Measurements from ENCODE around the gene ILDR2.

ILDR2 gene

DNA sequence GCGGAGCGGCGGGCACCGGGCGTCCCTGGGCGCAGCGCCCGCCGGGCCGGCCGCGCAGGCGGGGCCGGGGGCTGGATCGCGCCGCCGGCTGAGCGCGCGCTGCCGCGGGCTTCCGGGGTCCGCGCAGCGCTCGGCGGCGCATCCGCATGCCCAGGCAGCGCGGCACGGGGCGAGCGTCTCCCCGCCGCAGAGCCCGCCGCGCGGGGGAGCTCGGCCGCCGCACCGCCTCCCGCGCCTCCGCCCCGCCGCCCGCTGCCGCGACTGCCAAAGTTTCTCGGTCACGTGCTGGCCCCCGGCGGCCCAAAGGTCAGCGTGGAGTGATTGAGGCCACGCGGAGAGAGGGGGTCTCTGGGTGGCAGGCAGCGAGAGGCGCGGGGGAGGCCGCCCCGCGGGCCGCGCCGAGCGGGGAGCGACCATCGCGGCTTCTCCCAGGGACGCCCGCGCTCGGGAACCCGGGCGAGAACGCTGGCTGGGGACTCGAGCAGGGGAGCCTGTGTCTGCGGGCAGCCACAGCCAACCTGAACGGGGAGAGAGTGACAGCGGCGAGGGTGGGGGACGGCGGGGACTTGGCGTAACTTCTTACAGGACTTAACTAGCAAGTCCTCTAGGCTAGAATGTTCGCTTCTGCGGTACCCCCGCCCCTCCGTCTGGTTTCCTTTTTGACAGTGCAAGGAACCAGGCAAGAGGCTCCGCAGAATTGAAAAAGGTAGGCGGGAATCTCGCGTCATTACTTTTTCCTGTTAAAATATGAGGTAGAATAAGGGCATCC is at the start of gene ILDR2:
ILDR2 (minus strand) TSS at position 180 of the 769 bp plus-strand sequence. CDS start 272 bp downstream, outside the sequence.
- peak; percentile 68 for DNase-seq

- no peak for DNase-seq
Observed at GRCh38 chr1:167022384-167022783, 47.0 kb upstream of the ILDR2 start.

- no peak for DNase-seq
Observed at GRCh38 chr1:167016100-167016750, 40.9 kb upstream of the ILDR2 start.

- DNase-seq = no peak
Observed at GRCh38 chr1:167013108-167013929, 38.0 kb upstream of the ILDR2 start.

- DNase-seq = no peak
Observed at GRCh38 chr1:167012570-167012969, 37.2 kb upstream of the ILDR2 start.

DNA sequence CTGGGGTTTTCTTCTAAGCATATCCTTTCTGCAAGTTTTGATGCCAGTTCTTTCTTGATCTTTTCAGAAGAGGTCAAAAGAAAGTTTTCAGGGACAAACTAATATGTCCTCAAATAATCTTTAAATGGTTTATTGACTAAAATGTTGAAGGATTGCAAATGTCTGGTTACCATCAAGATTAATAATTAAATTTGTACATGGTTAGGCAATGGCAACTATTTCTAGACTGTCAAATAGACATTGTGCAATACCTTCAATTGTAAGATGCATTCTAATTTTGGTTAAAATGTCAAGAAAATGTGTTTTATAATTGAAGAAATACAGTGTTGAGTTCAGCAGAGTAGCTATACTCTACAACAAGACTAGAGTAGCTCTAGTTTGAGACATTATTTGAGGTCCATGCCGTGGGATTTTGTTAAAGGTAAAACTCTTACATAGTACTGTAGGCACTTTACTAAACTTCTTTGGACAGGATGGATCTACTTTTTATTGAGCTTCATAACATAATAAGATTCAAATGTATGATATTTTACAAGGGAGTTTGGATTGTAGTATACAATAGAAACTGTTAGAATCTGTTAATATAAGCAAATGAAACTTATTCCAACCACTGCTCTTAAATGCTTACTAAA is 36.3 kb upstream of the ILDR2 start:
- no peak for DNase-seq

GRCh38 chr1:167003711-167004110 is 28.4 kb upstream of the ILDR2 start:
- no peak for DNase-seq

GRCh38 chr1:167002354-167002753 is 27.0 kb upstream of the ILDR2 start:
- DNase-seq = no peak

DNA sequence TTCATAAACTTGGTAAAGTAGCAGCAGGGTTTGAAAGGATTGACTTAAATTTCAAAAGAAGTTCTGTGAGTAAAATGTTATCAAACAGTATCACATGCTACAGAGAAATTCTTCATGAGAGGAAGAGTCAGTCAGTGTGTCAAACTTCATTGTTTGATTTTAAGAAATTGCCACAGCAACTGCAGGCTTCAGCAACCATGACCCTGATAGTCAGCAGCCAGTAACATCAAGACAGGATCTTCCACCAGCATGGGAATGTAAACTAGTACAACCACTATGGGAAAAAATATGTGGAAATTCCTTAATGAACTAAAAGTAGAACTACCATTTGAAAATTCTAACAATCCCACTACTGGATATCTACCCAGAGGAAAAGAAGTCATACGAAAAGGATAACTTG is 25.2 kb upstream of the ILDR2 start:
- no peak for DNase-seq

GRCh38 chr1:166999500-167000055 is 24.2 kb upstream of the ILDR2 start:
- DNase-seq = no peak

DNA sequence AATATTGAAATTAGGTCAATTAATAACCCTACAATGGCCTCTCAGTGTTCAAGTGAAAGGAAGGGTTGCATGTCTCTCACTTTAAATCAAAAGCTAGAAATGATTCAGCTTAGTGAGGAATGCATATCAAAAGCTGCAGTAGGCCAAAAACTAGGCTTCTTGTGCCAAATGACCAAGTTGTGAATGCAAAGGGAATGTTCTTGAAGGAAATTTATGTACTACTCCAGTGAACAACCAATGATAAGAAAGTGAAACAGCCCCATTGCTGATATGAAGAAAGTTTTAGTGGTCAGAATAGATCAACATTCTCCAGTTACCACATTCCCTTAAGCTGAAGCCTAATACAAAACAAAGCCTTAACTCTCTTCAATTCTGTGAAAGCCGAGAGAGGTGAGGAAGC is 23.7 kb upstream of the ILDR2 start:
- DNase-seq = no peak

- DNase-seq = no peak
Observed at GRCh38 chr1:166988974-166989515, 13.7 kb upstream of the ILDR2 start, which contains the start of gene MAEL. TSS of gene MAEL (plus strand) at chr1:166989280. CDS start at chr1:166989353, 73 bp downstream.

GRCh38 chr1:166981589-166981988 is 6.2 kb upstream of the ILDR2 start:
- no peak for DNase-seq

DNA sequence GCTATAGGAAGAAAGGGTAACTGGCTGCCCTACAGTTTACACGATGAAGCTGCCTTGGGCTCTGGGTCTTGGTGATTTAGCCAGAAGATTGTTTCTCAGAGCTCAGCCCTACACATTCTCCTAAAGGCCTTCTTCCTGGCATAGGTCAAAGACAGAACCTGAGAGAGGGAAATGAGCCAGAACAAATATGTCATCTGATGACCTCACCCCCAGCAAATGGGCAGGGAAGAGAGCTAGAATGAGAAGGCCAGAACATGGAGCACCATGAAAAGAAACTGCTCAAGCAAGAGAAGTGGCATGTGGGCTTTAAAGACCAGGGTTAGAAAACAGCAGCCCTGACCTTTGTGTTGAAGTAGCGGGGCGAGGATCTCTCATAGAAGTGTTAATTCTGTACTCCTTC is 5.5 kb upstream of the ILDR2 start:
- DNase-seq = no peak

GRCh38 chr1:166980383-166980782 is 5.0 kb upstream of the ILDR2 start:
- no peak for DNase-seq

DNA sequence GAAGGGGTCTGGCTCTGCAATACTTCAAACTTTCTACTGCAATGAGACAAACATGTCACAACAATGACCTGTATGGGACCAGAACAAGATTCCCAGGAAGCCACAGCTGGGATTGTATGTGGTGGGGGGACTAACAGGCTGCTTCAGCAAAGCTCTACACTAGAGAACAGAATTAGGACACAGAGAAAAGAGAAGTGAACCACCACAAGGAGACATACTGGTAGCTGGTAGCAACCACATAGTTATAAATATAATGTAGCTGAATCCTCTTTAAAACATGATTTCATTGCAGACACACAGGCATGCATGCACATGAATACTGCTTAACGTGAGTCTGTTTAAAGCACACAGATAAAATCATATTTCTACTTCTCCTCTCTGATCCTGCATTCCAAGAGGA is 3.5 kb upstream of the ILDR2 start:
- no peak for DNase-seq

GRCh38 chr1:166977951-166978350 is 2.6 kb upstream of the ILDR2 start:
- DNase-seq = no peak

DNA sequence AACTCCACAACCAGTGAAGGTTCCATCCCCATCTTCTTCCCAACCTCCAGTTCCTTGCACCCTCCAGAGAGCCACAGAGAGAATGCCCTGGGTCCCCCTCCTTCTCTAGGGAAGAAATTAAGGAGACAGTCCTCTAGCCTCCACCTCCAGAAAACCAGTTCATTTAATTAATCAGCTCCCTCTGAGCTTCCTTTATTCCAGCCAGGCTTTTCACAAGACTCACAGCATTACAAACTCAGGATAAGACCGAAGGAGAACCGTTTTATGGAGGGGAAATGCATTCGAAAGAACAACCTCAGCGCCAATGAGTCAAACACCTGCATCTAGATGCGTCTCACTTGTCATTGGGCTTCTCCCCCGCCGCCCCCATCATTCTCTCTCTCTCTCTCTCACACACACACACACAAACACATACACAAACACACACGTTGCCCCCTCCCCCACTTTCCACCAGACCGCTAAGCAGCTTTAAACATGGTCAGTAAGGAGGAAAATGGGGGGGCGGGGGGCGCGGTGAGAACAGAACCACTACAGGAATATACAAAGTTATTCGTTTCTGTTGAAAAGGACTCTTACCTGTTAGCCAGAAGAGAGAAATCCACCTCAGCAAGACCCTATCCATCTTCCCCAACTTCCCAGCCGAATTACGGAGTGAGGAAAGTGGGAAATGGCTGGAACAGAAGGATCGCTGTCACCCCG is 544 bp downstream of the ILDR2 start:
- peak; percentile 69 for DNase-seq

DNA sequence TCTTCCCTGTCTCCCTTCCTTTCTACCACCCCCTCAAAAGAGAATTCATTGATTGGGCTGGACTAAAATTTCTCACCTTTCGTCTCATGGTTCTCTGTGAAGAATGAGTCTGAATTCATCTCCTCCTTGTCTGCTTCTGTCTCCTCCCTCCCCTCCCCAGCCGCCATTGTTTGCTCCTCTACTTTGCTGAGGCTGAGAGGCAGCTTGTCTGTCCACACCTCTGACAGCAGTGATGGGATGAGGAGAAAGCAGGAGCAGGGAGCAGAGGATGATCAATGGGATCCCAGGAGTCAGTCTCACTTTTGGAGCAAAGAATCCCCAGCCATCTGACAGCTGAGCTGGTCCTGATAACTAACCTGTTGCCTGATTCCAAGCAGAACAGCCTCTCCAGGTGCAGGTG is 2.5 kb downstream of the ILDR2 start:
- no peak for DNase-seq

- DNase-seq = no peak
Observed at GRCh38 chr1:166972193-166972592, 3.1 kb downstream of the ILDR2 start.

- DNase-seq = no peak
Observed at GRCh38 chr1:166971252-166971651, 4.1 kb downstream of the ILDR2 start.

Measured in activated naive CD4-positive, alpha-beta T cell treated with anti-CD3 and anti-CD28 coated beads, Interleukin-2, amount 50 U/mL, for 16 hours (primary cell).